Body of pancreas (tissue), 4 donors: ENCODE data around the gene RASGEF1C. TPM values are rescaled to one million over a fixed set of nuclear protein-coding genes. Genes with fewer than 3 reads are reported as not detected.
"Not testable (repeated sequence)": the region's sequence is repeated elsewhere in the genome, so short reads cannot be mapped to it uniquely, and the experiment has no call there.

Experiments used
- ATAC-seq: fragments of 150-250 bp; one replicate; pipeline ENCODE4 v1.9.1; 2016
- DNase-seq, 4 donors: peaks; one replicate each; pipeline ENCODE4 v3.0.0-alpha.2; 2019
- H3K27ac ChIP-seq, 4 donors: fragments of 200-600 bp; sonication (generic); 1 replicate in 3 of 4; 2 replicates in 1 of 4; pipeline versions ENCODE4 v1.5.1 to v1.6.1; 2016 to 2019; ENCODE audit warnings: mild to moderate bottlenecking in 1 of 4, mixed read lengths in 1 of 4, moderate library complexity in 1 of 4
- H3K27me3 ChIP-seq, 2 donors: fragments of 200-600 bp; sonication (generic); one replicate each; pipeline ENCODE4 v1.6.0; 2016; ENCODE audit warnings: mild to moderate bottlenecking in 1 of 2
- H3K36me3 ChIP-seq, 2 donors: fragments of 200-600 bp; sonication (generic); replicated peaks in 1 of 2; 2 replicates each; pipeline ENCODE4 v1.5.1; 2016; ENCODE audit warnings: low read depth in 2 of 2; ENCODE audit not compliant: insufficient read depth in 1 of 2
- H3K4me1 ChIP-seq: fragments of 200-600 bp; sonication (generic); one replicate; pipeline ENCODE4 v1.6.0; 2016
- H3K4me3 ChIP-seq, 2 donors: fragments of 200-600 bp; sonication (generic); 1 replicate in 1 of 2; 2 replicates in 1 of 2; pipeline ENCODE4 v1.5.1; 2016 to 2019
- H3K9me3 ChIP-seq, 3 donors: fragments of 200-600 bp; sonication (generic); 1 replicate in 2 of 3; 2 replicates in 1 of 3; pipeline ENCODE4 v1.5.1; 2016
- CTCF ChIP-seq, 7 experiments: fragments of 450-650 bp in 4 of 7; fragments of 200-600 bp in 3 of 7; sonication (generic) in 3 of 7; IDR thresholded peaks; one replicate each; pipeline ENCODE4 v1.5.1; 2016 to 2019; ENCODE audit warnings: antibody characterized with exemption in 7 of 7
- POLR2A ChIP-seq, 3 donors: fragments of 450-650 bp; IDR thresholded peaks; one replicate each; pipeline ENCODE4 v1.6.1; 2016; ENCODE audit warnings: antibody characterized with exemption in 3 of 3, mild to moderate bottlenecking in 2 of 3
- WGBS, 2 donors: methylation state at CpG; one replicate each; pipeline ENCODE4 v1.1.5; 2017; 5-methylcytosine and 5-hydroxymethylcytosine counted together
- intact Hi-C: fragments of 100-400 bp; cut with DNase I; formaldehyde crosslinking; loops from one replicate; pipeline ENCODE4 v1.15.1; 2023
- total RNA-seq, 2 donors: library from RNA; depleted of rRNA; stranded (reverse); fragments of >200 nt; gene quantifications; one replicate each; pipeline ENCODE4 v1.1.0, GENCODE V29; 2016

RASGEF1C gene
- total RNA-seq, 2 donors from 2014 or later, result not detected

DNA sequence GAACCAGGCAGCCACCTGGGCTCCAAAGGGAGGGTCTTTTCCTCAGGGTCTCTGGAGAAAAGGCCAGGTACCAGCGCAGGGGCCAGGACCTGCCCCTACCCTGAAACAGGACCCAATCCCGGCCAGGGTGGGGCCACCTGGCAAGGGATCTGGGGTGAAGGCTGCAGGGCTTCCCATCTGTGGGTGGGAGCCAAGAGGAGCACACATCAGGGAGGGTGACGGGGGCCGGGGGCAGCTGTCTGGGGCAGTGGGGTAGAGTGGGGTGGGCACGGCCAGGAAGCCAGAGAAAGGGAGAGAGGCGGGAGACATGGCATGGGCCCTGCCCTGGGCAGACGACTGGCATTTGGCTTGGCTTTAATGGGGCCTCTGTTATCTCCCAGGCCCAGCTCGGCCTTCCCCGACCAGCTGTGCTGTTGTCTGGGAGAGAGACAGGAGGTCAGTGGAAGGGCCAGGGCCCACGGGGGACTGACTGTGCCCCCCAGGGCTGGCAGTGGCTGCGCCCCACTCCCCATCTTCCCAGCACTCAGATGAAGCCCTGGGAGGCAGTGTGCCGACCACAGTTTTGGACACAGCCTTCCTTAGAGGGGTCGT is 80.2 kb downstream of the RASGEF1C start:
- ATAC-seq, result no peak
- Histone ChIP-seq H3K27ac (no peak overlapping the region), H3K27me3 (peaks cover 0 to 10% of the 10 kb centered on the region in 2 donors), H3K9me3 (no peaks in the 10 kb centered on the region), H3K4me1 (peaks cover 6% of the 10 kb centered on the region), H3K4me3 (no peak overlapping the region), H3K36me3 (no peaks in the 10 kb centered on the region)
- no peak for DNase-seq
- WGBS, 2 donors, result 66 to 70% methylated on average over 12 to 13 of the region's 13 CpGs
- intact Hi-C loops, result loop anchor here (10.0 kb wide), 1 partner anchor 336 kb away; no protein-coding TSS in a partner anchor
- no peak for TF ChIP-seq POLR2A (IDR thresholded peaks at IDR 0.05)
- no peak for TF ChIP-seq CTCF (IDR thresholded peaks at IDR 0.05)

GRCh38 chr5:180127682-180128670 is 81.0 kb downstream of the RASGEF1C start:
- ATAC-seq, result no peak
- intact Hi-C loops, result loop anchor here (10.0 kb wide), 1 partner anchor 337 kb away; no protein-coding TSS in a partner anchor
- Histone ChIP-seq H3K27ac (no peak overlapping the region), H3K36me3 (no peaks in the 10 kb centered on the region), H3K4me3 (no peak overlapping the region), H3K9me3 (no peaks in the 10 kb centered on the region), H3K4me1 (peaks cover 6% of the 10 kb centered on the region), H3K27me3 (peaks cover 0 to 10% of the 10 kb centered on the region in 2 donors)
- TF ChIP-seq POLR2A (IDR thresholded peaks at IDR 0.05) (no peak), CTCF (IDR thresholded peaks at IDR 0.05) (no peak)
- DNase-seq, result no peak
- WGBS, 2 donors, result 85 to 91% methylated on average over 9 to 25 of the region's 25 CpGs

- Histone ChIP-seq H3K4me1 (peaks cover 6% of the 10 kb centered on the region), H3K27ac (no peak overlapping the region), H3K36me3 (no peaks in the 10 kb centered on the region), H3K27me3 (peaks cover 0 to 10% of the 10 kb centered on the region in 2 donors), H3K4me3 (no peak overlapping the region), H3K9me3 (no peaks in the 10 kb centered on the region)
- TF ChIP-seq POLR2A (IDR thresholded peaks at IDR 0.05) (no peak), CTCF (IDR thresholded peaks at IDR 0.05) (peak; percentile 59 to 77 (median 62))
- peak in 1 of 4 donors; percentile 40 for DNase-seq
- intact Hi-C loops, result loop anchor here (10.0 kb wide), 1 partner anchor 338 kb away; no protein-coding TSS in a partner anchor
- ATAC-seq, result peak; percentile 47
- WGBS, 2 donors, result 39 to 43% methylated on average over 17 to 59 of the region's 59 CpGs
Observed at GRCh38 chr5:180126716-180127681, 82.0 kb downstream of the RASGEF1C start.

GRCh38 chr5:180126156-180126555 is 82.9 kb downstream of the RASGEF1C start:
- ATAC-seq, H3K4me3 ChIP-seq, H3K4me1 ChIP-seq, H3K27ac ChIP-seq, H3K36me3 ChIP-seq, H3K9me3 ChIP-seq, DNase-seq: not testable (repeated sequence)
- intact Hi-C loops, result loop anchor here (10.0 kb wide), 1 partner anchor 339 kb away; no protein-coding TSS in a partner anchor
- 60 to 68% methylated on average over 15 to 17 of the region's 17 CpGs for WGBS, 2 donors
- peaks cover 0 to 10% of the 10 kb centered on the region in 2 donors for H3K27me3 ChIP-seq

DNA sequence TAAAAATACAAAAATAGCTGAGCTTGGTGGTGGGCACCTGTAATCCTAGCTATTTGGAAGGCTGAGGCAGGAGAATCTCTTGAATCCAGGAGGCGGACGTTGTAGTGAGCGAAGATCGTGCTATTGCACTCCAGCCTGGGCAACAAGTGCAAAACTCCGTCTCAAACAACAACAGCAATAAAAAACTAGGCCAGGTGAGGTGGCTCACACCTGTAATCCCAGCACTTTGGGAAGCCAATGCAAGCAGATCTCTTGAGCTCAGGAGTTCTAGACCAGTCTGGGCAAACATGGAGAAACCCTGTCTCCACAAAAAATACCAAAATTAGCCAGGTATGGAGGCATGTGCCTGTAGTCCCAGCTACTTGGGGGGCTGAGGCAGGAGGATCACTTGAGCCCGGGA is 84.3 kb downstream of the RASGEF1C start:
- H3K36me3 ChIP-seq, DNase-seq, ATAC-seq, H3K4me3 ChIP-seq, H3K9me3 ChIP-seq, H3K27ac ChIP-seq, H3K4me1 ChIP-seq: not testable (repeated sequence)
- WGBS, 2 donors, result 86 to 92% methylated on average over 6 of the region's 6 CpGs
- intact Hi-C loops, result loop anchor here (10.0 kb wide), 1 partner anchor 340 kb away; no protein-coding TSS in a partner anchor
- H3K27me3 ChIP-seq, result peaks cover 0 to 10% of the 10 kb centered on the region in 2 donors
